Adrenal gland (tissue), 5 donors: Measurements from ENCODE around the gene NFATC2IP.

Experiments used
- POLR2A ChIP-seq, 2 donors: fragments of 450-650 bp; IDR thresholded peaks; one replicate each; pipeline ENCODE4 v1.6.1; 2017; ENCODE audit warnings: antibody characterized with exemption in 2 of 2, mild to moderate bottlenecking in 2 of 2, moderate library complexity in 1 of 2
- TF ChIP-seq, protein P1 (sequence below), 6 experiments: fragments of 450-650 bp in 4 of 6; fragments of 200-600 bp in 2 of 6; sonication (generic) in 1 of 6; IDR thresholded peaks; 1 replicate in 5 of 6; 2 replicates in 1 of 6; pipeline versions ENCODE4 v1.5.1 to v1.8.0; 2016 to 2021; ENCODE audit warnings: antibody characterized with exemption in 6 of 6, mild to moderate bottlenecking in 2 of 6, moderate library complexity in 1 of 6
- donor health status: DM: no; HTN: no; CAD: no.

DNA sequence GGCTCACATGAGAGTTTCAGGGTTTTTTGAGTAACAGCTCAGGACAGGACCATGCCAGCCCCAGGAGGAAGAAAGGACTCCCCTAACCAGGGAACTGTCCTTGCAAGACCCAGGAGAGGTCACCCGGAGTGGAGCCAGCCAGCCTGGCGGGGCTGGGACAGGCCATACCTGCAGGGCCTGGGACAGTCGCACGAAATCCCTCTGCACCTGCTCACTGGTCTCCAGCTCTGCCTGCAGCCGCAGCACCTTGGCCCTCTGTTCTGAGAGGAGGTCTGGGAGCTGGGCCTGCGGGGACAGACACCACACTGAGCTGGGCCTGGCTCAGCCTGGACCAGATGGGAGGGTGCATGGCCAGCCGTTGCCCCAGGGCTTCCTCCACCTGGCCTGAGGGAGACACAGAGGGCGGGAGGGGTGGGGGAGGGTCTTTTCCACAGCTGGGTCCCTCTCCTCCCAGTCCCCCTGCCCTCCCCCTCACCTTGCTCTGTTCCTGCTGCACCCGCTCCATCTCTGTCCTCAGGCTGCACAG, 45.4 kb upstream of the NFATC2IP start:
- TF ChIP-seq, protein P1, sequence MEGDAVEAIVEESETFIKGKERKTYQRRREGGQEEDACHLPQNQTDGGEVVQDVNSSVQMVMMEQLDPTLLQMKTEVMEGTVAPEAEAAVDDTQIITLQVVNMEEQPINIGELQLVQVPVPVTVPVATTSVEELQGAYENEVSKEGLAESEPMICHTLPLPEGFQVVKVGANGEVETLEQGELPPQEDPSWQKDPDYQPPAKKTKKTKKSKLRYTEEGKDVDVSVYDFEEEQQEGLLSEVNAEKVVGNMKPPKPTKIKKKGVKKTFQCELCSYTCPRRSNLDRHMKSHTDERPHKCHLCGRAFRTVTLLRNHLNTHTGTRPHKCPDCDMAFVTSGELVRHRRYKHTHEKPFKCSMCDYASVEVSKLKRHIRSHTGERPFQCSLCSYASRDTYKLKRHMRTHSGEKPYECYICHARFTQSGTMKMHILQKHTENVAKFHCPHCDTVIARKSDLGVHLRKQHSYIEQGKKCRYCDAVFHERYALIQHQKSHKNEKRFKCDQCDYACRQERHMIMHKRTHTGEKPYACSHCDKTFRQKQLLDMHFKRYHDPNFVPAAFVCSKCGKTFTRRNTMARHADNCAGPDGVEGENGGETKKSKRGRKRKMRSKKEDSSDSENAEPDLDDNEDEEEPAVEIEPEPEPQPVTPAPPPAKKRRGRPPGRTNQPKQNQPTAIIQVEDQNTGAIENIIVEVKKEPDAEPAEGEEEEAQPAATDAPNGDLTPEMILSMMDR (IDR thresholded peaks at IDR 0.05): no peak
- TF ChIP-seq POLR2A (IDR thresholded peaks at IDR 0.05): no peak
